Prostate gland (tissue), 2 donors: Measurements from ENCODE around the gene KREMEN1. TPM values are rescaled to one million over a fixed set of nuclear protein-coding genes. Genes with fewer than 3 reads are reported as not detected.
"Not testable (repeated sequence)": the region's sequence is repeated elsewhere in the genome, so short reads cannot be mapped to it uniquely, and the experiment has no call there.

Experiments
- DNase-seq: peaks from one replicate; pipeline ENCODE4 v3.0.0-alpha.2; 2019; ENCODE audit warnings: low spot score
- H3K27ac ChIP-seq, 2 donors: fragments of 200-600 bp; sonication (generic); 2 replicates each; pipeline ENCODE4 v1.5.1; 2017 to 2019
- H3K27me3 ChIP-seq: fragments of 200-600 bp; sonication (generic); replicated peaks from 2 replicates; pipeline ENCODE4 v1.5.1; 2019; ENCODE audit not compliant: insufficient read depth
- H3K36me3 ChIP-seq, 2 donors: fragments of 200-600 bp; sonication (generic); 1 replicate in 1 of 2; 2 replicates in 1 of 2; pipeline versions ENCODE4 v1.5.1 to v1.8.1; 2017 to 2019
- H3K4me1 ChIP-seq: fragments of 200-600 bp; sonication (generic); replicated peaks from 2 replicates; pipeline ENCODE4 v1.5.1; 2019
- H3K4me3 ChIP-seq, 2 donors: fragments of 200-600 bp; sonication (generic); 2 replicates each; pipeline ENCODE4 v1.5.1; 2017 to 2019
- H3K9me3 ChIP-seq: fragments of 200-600 bp; sonication (generic); 2 replicates; pipeline ENCODE4 v1.5.1; 2017
- POLR2A ChIP-seq: fragments of 450-650 bp; IDR thresholded peaks from one replicate; pipeline ENCODE4 v1.6.1; 2016; ENCODE audit warnings: antibody characterized with exemption, mild to moderate bottlenecking
- POLR2AphosphoS5 ChIP-seq: sonication (generic); formaldehyde crosslinking; IDR thresholded peaks from one replicate; pipeline ENCODE4 v1.6.1; 2017; ENCODE audit warnings: antibody characterized with exemption
- WGBS: methylation state at CpG from one replicate; pipeline ENCODE4 v1.1.5; 2018; 5-methylcytosine and 5-hydroxymethylcytosine counted together
- intact Hi-C: fragments of 100-400 bp; cut with DNase I; formaldehyde crosslinking; loops from one replicate; pipeline ENCODE4 v1.14.2; 2022
- total RNA-seq, 2 donors: library from RNA; depleted of rRNA; stranded (reverse); fragments of >200 nt; gene quantifications; one replicate each; pipeline ENCODE4 v1.1.0, GENCODE V29; 2016
- TF ChIP-seq, protein P1 (sequence below), 4 experiments: fragments of 200-600 bp in 2 of 4; fragments of 450-650 bp in 2 of 4; sonication (generic) in 2 of 4; IDR thresholded peaks; 1 replicate in 3 of 4; 2 replicates in 1 of 4; pipeline ENCODE4 v1.5.1; 2016 to 2019; ENCODE audit warnings: antibody characterized with exemption in 4 of 4, mild to moderate bottlenecking in 2 of 4, moderate library complexity in 2 of 4

The KREMEN1 gene
- total RNA-seq, 2 donors from 2014 or later = 19.3 to 49.0 TPM

DNA sequence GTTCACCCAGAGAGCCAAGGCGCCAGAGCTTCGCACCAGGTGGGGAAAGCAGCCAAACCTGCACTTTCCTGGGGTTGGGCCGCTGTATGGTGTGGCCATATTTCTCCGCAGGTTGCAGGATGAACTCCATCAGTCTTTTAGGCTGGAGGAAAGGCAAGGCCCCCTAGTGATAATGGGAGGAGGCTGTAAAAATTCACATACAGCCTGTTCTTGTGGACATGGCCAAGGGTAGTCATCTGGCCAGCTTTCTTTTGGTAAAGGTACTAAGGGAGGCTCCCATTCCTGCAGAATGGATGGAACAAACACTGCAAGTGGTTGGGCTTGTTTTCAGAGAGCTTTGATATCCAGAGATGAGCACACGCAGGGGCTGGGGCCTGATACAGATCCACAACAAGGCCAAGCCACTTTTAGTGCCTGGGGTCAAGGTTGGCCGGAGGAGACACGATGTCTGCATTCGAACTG, 40.8 kb upstream of the KREMEN1 start:
- Histone ChIP-seq H3K27me3 (no peaks in the 10 kb centered on the region), H3K36me3 (no peaks in the 10 kb centered on the region), H3K4me3 (no peak overlapping the region), H3K4me1 (peaks cover 5% of the 10 kb centered on the region), H3K9me3 (no peaks in the 10 kb centered on the region), H3K27ac (peak overlapping the region; percentile 74 to 83)
- intact Hi-C loops = loop anchor here (1.0 to 10.0 kb wide), 4 partner anchors 45 to 427 kb away; partner anchors contain the start of gene ZNRF3
- TF ChIP-seq, protein P1, sequence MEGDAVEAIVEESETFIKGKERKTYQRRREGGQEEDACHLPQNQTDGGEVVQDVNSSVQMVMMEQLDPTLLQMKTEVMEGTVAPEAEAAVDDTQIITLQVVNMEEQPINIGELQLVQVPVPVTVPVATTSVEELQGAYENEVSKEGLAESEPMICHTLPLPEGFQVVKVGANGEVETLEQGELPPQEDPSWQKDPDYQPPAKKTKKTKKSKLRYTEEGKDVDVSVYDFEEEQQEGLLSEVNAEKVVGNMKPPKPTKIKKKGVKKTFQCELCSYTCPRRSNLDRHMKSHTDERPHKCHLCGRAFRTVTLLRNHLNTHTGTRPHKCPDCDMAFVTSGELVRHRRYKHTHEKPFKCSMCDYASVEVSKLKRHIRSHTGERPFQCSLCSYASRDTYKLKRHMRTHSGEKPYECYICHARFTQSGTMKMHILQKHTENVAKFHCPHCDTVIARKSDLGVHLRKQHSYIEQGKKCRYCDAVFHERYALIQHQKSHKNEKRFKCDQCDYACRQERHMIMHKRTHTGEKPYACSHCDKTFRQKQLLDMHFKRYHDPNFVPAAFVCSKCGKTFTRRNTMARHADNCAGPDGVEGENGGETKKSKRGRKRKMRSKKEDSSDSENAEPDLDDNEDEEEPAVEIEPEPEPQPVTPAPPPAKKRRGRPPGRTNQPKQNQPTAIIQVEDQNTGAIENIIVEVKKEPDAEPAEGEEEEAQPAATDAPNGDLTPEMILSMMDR (IDR thresholded peaks at IDR 0.05) = no peak
- no peak for TF ChIP-seq POLR2AphosphoS5
- no peak for DNase-seq
- WGBS = 59% methylated on average over 8 of the region's 8 CpGs

DNA sequence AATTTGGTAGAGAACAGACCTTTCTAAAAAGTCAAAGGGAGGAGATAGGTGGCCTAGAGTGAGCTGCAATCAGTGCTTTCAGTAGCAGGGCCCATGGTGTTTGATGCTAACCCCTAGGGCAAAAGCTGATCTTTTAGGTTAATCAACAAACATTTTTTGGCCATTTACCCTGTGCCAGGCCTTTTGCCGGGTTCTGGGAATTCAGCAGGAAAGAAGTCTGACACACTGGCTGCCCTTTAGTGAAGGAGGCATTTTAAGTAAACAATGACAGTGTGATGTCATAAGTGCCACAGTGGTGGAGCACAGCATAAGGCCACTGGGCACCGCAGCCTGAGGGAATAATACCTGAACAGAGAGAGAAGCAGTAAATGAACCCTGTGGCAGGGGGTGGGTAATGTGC, 40.3 kb upstream of the KREMEN1 start:
- peak overlapping the region; percentile 74 to 83 for H3K27ac ChIP-seq
- no peaks in the 10 kb centered on the region for H3K27me3 ChIP-seq
- no peak overlapping the region for H3K4me3 ChIP-seq
- no peak for DNase-seq
- H3K36me3 ChIP-seq = no peaks in the 10 kb centered on the region
- intact Hi-C loops = loop anchor here (1.0 to 10.0 kb wide), 4 partner anchors 45 to 428 kb away; partner anchors contain the start of gene ZNRF3
- TF ChIP-seq, protein P1 (IDR thresholded peaks at IDR 0.05) = no peak
- TF ChIP-seq POLR2A = no peak
- no peak for TF ChIP-seq POLR2AphosphoS5
- H3K4me1 ChIP-seq = peaks cover 7% of the 10 kb centered on the region
- no peaks in the 10 kb centered on the region for H3K9me3 ChIP-seq
- WGBS = 49% methylated on average over 2 of the region's 2 CpGs

DNA sequence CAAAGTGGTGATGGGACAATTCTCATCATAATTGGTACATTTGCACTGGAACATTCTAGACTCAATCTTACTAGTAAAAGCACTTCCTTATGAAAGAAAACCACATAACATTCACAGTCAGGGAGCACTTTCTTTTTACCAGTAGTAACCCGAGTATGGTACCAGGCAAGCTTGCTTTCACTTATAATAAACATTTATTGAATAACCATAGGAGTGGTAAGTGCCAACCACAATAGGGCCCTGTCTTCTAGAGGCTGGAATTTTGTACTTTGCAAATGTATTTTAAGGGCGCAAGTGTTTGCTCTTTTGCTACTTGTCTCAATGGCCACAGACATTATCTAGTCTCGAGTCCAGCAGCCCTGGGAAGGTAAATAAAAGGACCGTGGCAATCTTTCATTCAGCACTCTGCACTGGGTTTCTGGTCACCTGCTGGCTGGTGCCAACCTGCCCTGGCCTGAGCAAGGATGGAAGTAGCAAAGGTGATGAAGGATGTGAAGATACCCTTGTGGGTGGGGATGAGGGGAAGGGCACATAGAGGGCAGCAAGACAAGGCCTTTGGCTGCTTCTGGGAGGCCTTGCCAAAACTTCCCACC, 35.4 kb upstream of the KREMEN1 start:
- no peak for DNase-seq

DNA sequence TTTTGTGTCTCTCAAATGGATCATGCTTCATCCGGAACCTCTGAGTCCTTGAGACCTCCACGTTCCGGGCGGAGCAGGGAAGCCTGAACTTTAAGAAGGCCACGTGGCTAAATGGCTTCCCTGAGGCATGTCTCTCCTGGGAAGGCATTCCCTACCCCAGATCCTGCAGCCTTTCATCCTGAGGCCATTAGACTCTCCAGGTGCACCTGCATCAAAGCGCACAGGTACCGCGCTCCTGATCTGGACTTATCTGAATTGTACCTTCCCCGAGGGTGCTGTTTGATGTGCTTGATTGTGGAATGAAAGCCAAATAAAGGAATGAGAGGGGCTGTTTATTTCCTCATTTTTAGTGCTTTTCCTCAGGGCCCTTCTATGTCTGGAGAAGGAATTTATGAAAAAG, 33.7 kb upstream of the KREMEN1 start:
- no peak for DNase-seq
- H3K27me3 ChIP-seq = no peaks in the 10 kb centered on the region
- TF ChIP-seq POLR2AphosphoS5 = no peak
- no peak for TF ChIP-seq POLR2A
- TF ChIP-seq, protein P1 (IDR thresholded peaks at IDR 0.05) = no peak
- peaks cover 3% of the 10 kb centered on the region for H3K4me1 ChIP-seq
- no peaks in the 10 kb centered on the region for H3K9me3 ChIP-seq
- H3K4me3 ChIP-seq = no peak overlapping the region
- WGBS = 59% methylated on average over 9 of the region's 9 CpGs
- H3K36me3 ChIP-seq = no peaks in the 10 kb centered on the region
- intact Hi-C loops = loop anchor here (10.0 kb wide), 2 partner anchors 154 to 434 kb away; partner anchors contain the start of gene ZNRF3
- no peak overlapping the region for H3K27ac ChIP-seq

More for the DNA sequence above, 35.4 kb upstream of the KREMEN1 start:
- no peaks in the 10 kb centered on the region for H3K36me3 ChIP-seq
- intact Hi-C loops = loop anchor here (10.0 kb wide), 2 partner anchors 153 to 433 kb away; partner anchors contain the start of gene ZNRF3
- H3K9me3 ChIP-seq = no peaks in the 10 kb centered on the region
- TF ChIP-seq, protein P1 (IDR thresholded peaks at IDR 0.05) = no peak
- TF ChIP-seq POLR2AphosphoS5 = no peak
- H3K4me3 ChIP-seq = no peak overlapping the region
- 45% methylated on average over 4 of the region's 4 CpGs for WGBS
- H3K27ac ChIP-seq = peak overlapping the region in 1 of 2 donors; percentile 38
- peaks cover 3% of the 10 kb centered on the region for H3K4me1 ChIP-seq
- H3K27me3 ChIP-seq = no peaks in the 10 kb centered on the region

DNA sequence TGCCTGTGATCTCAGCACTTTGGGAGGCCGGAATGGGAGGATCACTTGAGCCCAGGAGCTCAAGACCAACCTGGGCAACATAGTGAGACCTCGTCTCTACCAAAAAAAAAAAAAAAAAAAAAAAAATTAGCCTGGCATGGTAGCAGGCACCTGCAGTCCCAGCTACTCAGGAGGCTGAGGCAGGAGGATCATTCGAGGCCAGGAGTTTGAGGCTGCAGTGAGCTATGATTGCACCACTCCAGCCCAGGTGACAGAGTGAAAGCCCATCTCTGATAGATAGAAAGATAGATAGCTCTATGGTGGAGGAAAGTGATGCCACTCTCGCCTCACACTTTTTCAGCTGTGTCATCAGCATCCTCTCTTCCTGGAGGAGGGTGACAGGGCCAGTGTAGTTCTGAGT, 33.2 kb upstream of the KREMEN1 start:
- intact Hi-C loops = loop anchor here (2.0 to 10.0 kb wide), 3 partner anchors 155 to 435 kb away; partner anchors contain the start of gene ZNRF3
- H3K4me1 ChIP-seq, H3K36me3 ChIP-seq, H3K27me3 ChIP-seq, DNase-seq, H3K27ac ChIP-seq, H3K4me3 ChIP-seq, H3K9me3 ChIP-seq: not testable (repeated sequence)
- WGBS = 88% methylated on average over 4 of the region's 4 CpGs
